ENCODE measurements around the gene HMX3. TPM values are rescaled to one million over a fixed set of nuclear protein-coding genes. Genes with fewer than 3 reads are reported as not detected.

Gene HMX3
- total RNA-seq, 1 experiment from 2014 or later, result not detected

DNA sequence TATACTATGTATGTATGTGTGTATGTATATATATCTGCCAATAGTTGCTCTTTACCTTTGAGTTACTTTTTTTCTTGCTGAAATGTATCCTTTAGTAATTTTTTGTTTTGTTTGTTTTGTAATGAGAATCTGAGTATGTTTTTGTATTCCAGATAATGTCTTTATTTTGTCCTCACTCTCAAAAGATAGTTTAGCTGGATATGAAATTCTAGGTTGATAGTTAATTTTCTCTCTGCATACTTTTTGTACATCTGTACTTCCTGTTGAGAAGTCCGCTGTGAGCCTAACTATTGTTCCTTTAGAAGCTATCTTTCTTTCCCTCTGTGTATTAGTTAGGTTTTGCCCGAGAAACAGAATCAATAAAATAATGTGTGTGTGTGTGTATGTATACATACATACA is 48.0 kb downstream of the HMX3 start:
- Mint-ChIP-seq H3K36me3 (ENCODE audit: insufficient read depth, unreplicated experiment) (peaks cover 6% of the 10 kb centered on the region), H3K4me3 (ENCODE audit: unreplicated experiment) (no peak overlapping the region), H3K9me3 (ENCODE audit: unreplicated experiment) (peaks cover 24% of the 10 kb centered on the region), H3K27me3 (ENCODE audit: insufficient read depth, unreplicated experiment) (no peaks in the 10 kb centered on the region), H3K4me1 (ENCODE audit: low read depth, unreplicated experiment) (no peaks in the 10 kb centered on the region), H3K27ac (ENCODE audit: unreplicated experiment) (no peak overlapping the region)
- intact Hi-C loops (cut with micrococcal nuclease; ENCODE audit: unreplicated experiment), result no loop called here
- DNase-seq, result no peak
- no peak overlapping the region for H3K4me3 ChIP-seq (ENCODE audit: low read depth, low read length)
- no TSS peak for BruUV-seq (replicated peaks)
- POLR2A ChIA-PET, result no interaction called here
- no peaks in the 10 kb centered on the region for H3K36me3 ChIP-seq (ENCODE audit: control insufficient read depth, insufficient read depth, low read length)
- H3K27me3 ChIP-seq (replicated peaks; ENCODE audit: control insufficient read depth, insufficient read depth, low read length), result no peaks in the 10 kb centered on the region
- H3K4me1 ChIP-seq, result no peaks in the 10 kb centered on the region
- TF ChIP-seq, protein P1, sequence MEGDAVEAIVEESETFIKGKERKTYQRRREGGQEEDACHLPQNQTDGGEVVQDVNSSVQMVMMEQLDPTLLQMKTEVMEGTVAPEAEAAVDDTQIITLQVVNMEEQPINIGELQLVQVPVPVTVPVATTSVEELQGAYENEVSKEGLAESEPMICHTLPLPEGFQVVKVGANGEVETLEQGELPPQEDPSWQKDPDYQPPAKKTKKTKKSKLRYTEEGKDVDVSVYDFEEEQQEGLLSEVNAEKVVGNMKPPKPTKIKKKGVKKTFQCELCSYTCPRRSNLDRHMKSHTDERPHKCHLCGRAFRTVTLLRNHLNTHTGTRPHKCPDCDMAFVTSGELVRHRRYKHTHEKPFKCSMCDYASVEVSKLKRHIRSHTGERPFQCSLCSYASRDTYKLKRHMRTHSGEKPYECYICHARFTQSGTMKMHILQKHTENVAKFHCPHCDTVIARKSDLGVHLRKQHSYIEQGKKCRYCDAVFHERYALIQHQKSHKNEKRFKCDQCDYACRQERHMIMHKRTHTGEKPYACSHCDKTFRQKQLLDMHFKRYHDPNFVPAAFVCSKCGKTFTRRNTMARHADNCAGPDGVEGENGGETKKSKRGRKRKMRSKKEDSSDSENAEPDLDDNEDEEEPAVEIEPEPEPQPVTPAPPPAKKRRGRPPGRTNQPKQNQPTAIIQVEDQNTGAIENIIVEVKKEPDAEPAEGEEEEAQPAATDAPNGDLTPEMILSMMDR (IDR thresholded peaks at IDR 0.05; ENCODE audit: insufficient read depth in 1 of 2, low read depth in 1 of 2, low read length in 1 of 2, severe bottlenecking in 1 of 2, unreplicated experiment in 1 of 2), result no peak
- peaks cover 12% of the 10 kb centered on the region for H3K9me3 ChIP-seq
- CTCF ChIA-PET, result no interaction called here

GRCh38 chr10:123187781-123188180 is 52.0 kb downstream of the HMX3 start:
- H3K9me3 ChIP-seq, result peaks cover 12% of the 10 kb centered on the region
- peaks cover 24% of the 10 kb centered on the region for H3K9me3 Mint-ChIP-seq (ENCODE audit: unreplicated experiment)
- no peaks in the 10 kb centered on the region for H3K36me3 Mint-ChIP-seq (ENCODE audit: insufficient read depth, unreplicated experiment)
- no peaks in the 10 kb centered on the region for H3K36me3 ChIP-seq (ENCODE audit: control insufficient read depth, insufficient read depth, low read length)
- TF ChIP-seq, protein P1 (IDR thresholded peaks at IDR 0.05; ENCODE audit: insufficient read depth in 1 of 2, low read depth in 1 of 2, low read length in 1 of 2, severe bottlenecking in 1 of 2, unreplicated experiment in 1 of 2), result no peak
- BruUV-seq (replicated peaks), result no TSS peak
- CTCF ChIA-PET, result no interaction called here
- no peaks in the 10 kb centered on the region for H3K4me1 Mint-ChIP-seq (ENCODE audit: low read depth, unreplicated experiment)
- H3K4me3 Mint-ChIP-seq (ENCODE audit: unreplicated experiment), result no peak overlapping the region
- H3K4me3 ChIP-seq (ENCODE audit: low read depth, low read length), result no peak overlapping the region
- H3K27me3 Mint-ChIP-seq (ENCODE audit: insufficient read depth, unreplicated experiment), result no peaks in the 10 kb centered on the region
- H3K27ac Mint-ChIP-seq (ENCODE audit: unreplicated experiment), result no peak overlapping the region
- intact Hi-C loops (cut with micrococcal nuclease; ENCODE audit: unreplicated experiment), result no loop called here
- POLR2A ChIA-PET, result no interaction called here
- DNase-seq, result no peak
- no peaks in the 10 kb centered on the region for H3K4me1 ChIP-seq
- H3K27me3 ChIP-seq (replicated peaks; ENCODE audit: control insufficient read depth, insufficient read depth, low read length), result no peaks in the 10 kb centered on the region

Other genes with a start within 250 kb of the HMX3 start
- not detected in 2 replicates for gene FAM24A, start 225.4 kb upstream of the HMX3 start, total RNA-seq (2022)
- 8.7 and 11.7 TPM in 2 replicates for gene C10orf88, start 181.7 kb upstream of the HMX3 start, total RNA-seq (2022)
- 8.2 and 9.1 TPM in 2 replicates for gene PSTK, start 155.6 kb upstream of the HMX3 start, total RNA-seq (2022)
- 10.4 and 11.6 TPM in 2 replicates for gene IKZF5, start 127.2 kb upstream of the HMX3 start, total RNA-seq (2022)
- gene ACADSB, start 127.0 kb upstream of the HMX3 start, total RNA-seq (2022), result 23.5 and 25.3 TPM in 2 replicates
- gene HMX2, start 12.2 kb downstream of the HMX3 start, total RNA-seq (2022), result 1.4 and 1.7 TPM in 2 replicates
- 129 and 141 TPM in 2 replicates for gene BUB3, start 18.4 kb downstream of the HMX3 start, total RNA-seq (2022)